Epithelial cell of esophagus (primary cell): Measurements from ENCODE around the gene SYNE1.

Experiments used
- DNase-seq: peaks from one replicate; pipeline ENCODE4 v3.0.0; 2010; ENCODE audit warnings: low read depth
- H3K4me3 ChIP-seq: 2 replicates; pipeline ENCODE4 v1.5.1; 2011; ENCODE audit warnings: mild to moderate bottlenecking, low read length, control low read depth
- CTCF ChIP-seq: IDR thresholded peaks from 2 replicates; pipeline ENCODE4 v1.5.1; 2011; ENCODE audit warnings: low read depth, mild to moderate bottlenecking, low read length, control low read depth, inconsistent platforms; ENCODE audit not compliant: insufficient read depth; ENCODE audit errors: missing control alignments

The SYNE1 gene

GRCh38 chr6:152308306-152308705 lies 328.9 kb downstream of the SYNE1 start:
- no peak overlapping the region for H3K4me3 ChIP-seq
- no peak for TF ChIP-seq CTCF
- no peak for DNase-seq

DNA sequence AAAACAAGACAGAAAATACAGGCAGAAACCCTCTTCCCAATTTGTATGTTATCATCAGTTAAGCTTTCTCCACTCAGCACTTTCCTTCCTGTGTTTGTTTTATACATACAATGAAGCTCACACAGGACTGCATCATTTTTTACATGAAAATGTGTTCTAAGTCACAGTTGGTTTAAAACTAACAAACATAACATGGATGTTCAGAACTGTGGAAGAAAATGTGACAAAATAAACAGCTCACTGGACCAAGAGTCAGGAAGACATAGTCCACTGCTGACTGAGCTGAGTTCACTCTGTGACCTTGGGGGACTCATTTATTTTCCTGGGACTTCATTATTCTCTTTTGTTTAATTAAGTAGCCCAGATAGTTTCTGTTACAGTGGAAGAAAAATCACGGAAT lies 331.5 kb downstream of the SYNE1 start:
- H3K4me3 ChIP-seq, result no peak overlapping the region
- no peak for DNase-seq
- TF ChIP-seq CTCF, result no peak

- peak; percentile 88 for DNase-seq
- peak; percentile 63 for TF ChIP-seq CTCF
- peak overlapping the region; percentile 69 for H3K4me3 ChIP-seq
These were observed 335.2 kb downstream of the SYNE1 start for GRCh38 chr6:152301765-152302568.

- no peak for TF ChIP-seq CTCF
These were observed 336.0 kb downstream of the SYNE1 start for GRCh38 chr6:152301021-152301764.

GRCh38 chr6:152300517-152300916 lies 336.6 kb downstream of the SYNE1 start:
- TF ChIP-seq CTCF, result no peak
- DNase-seq, result no peak
- no peak overlapping the region for H3K4me3 ChIP-seq

More at GRCh38 chr6:152301021-152301764, 336.0 kb downstream of the SYNE1 start:
- H3K4me3 ChIP-seq, result peak overlapping the region; percentile 69
- DNase-seq, result peak; percentile 51

DNA sequence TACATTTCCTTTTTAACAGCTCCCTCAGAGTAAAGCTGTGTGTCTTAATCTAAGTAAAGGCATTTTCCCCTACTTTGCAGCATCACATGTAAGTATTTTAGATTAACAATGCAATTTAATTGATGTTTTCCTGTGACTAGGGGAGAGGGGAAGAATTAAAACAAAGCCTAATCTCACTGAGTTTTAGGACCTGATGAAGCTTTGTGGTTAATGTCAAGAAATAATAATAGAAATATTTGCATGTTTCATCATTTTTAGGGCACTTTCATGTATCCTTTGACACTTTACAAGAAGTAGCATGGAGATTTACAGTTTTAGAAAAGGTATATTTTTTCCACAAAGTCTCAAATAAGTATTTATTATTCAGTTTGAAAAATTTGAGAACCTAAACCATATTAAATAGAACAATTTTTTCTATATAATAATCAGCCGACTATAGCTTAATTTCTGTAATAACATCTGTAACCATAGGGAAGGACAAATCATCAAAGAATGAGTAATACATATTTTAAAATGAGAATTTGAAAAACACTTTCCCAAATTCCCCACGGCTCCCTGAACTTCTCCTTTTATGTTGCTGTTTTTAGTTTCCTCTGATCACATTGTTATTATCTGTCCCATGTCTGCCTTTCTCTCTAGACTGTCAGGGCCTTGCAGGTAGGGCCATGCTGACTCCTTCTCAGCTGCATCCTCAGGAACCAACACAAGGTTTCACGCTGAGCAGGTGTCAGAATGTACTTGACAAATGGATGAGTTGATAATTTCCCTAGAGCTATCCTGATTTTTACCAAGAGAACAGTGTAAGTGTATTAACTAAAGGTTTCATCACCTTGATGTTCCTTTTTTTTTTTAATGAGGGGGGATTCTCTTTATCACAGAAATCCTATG lies 338.1 kb downstream of the SYNE1 start:
- TF ChIP-seq CTCF, result no peak
- DNase-seq, result no peak
- H3K4me3 ChIP-seq, result no peak overlapping the region
